GM21717 (cell line): ENCODE results near the gene ECHDC1.
"Not testable (repeated sequence)": the region's sequence is repeated elsewhere in the genome, so short reads cannot be mapped to it uniquely, and the experiment has no call there.

Experiments
- ATAC-seq: cut with Tn5 transposase; IDR thresholded peaks from one replicate; pipeline ENCODE4 v1.9.1; 2021; ENCODE audit warnings: mild to moderate bottlenecking, moderate library complexity; ENCODE audit not compliant: unreplicated experiment

The ECHDC1 gene

DNA sequence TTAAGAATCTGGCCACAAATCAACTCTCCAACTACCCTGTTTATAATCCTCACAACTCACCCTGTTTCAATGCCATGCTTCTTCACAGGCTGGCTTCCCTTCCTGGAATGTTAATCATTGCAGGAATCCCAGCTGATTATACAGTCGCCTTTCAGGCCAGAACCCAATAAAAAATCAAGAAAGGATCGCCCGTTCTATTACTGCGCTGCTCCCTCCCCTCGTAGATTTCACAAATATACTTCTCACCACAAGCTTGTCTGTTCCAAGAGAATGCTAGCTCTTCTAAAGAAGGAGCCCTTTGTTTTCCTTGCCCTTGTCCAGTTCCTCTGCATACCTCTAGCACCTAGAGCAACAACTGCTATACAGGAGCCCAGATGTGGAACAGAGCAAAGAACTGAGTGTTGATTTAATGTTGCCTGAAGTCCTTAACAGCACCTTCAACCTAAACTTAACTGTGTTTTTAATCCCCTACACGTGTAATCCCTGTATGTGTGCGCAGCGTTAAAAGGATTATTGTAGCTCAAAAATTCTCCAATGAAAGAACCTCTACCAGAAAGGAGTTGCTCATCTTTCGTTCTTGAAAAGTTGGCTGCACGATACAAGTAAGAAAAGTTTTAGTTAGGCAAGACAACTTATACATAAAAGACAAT is 988 bp downstream of the ECHDC1 start:
- ATAC-seq: no peak

DNA sequence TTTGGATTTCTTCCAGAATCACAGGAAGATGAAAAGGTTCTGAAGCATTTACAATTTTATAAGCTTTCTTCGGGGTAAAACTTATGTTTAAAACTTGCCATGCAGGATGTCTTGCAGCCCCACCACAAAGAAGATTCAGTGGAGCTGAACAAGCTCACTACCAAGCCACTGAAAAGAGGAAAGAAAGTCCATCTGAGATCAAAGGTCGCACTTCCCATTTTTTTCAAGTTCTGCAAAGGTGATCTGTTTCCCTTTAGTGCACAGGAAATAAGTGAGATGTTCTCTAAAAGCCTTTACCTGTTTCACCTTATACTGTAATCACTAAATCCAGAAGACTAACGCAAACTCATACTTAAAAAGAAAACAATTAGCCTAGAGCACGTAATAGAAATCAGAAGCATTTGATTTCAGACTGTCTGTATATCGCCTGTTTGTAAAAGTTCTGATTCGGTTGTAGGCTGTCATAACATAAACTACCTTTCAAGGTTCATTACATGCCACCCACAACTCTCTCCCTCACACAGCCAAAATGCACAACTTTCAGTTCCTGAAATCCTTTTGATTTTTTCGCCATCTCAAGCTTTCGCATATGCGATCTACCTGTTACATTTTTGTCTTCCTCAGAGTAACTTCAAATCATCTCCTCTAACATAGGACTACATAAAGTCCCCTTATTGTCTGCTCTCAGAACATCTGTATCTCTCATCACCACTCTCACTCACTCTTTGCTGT is 1.8 kb downstream of the ECHDC1 start:
- ATAC-seq: peak; percentile 43

DNA sequence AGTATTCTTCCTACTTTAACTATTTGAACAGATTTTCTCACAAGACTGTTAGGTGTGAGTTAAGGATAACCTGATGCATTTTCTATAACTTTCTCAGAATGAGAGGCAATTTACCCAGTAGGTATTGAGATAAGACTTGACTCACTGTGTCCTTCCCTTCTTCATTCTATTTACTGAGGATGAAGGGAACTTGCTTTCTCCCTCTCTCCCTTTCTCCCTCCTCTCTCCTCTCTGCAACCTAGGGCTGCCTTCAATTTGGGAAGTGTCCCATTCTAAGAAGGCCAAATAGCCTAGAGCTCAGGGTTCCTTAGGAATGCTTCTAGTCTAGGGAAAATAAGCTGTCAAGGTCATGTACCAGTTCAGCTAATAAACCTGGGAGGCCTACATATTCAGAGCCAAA is 3.2 kb downstream of the ECHDC1 start:
- ATAC-seq: no peak

DNA sequence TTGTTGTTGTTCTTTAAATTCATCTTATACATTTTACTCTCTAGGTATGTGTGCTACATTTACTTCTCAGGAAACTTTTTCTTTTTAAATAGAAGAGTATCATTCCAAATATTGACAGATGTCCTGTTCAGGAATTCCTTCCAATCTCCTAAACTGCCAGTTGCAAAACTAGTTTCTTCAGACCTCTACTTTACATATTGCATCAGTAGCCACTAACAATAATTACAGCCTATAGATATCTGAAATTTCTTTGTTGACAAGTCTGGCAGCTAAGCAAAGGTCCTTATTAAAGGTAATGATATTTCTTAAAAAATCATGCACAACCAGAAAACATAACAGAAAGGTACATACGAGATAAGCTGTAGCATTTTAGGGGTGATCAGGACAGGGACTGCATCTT is 4.5 kb downstream of the ECHDC1 start:
- no peak for ATAC-seq

DNA sequence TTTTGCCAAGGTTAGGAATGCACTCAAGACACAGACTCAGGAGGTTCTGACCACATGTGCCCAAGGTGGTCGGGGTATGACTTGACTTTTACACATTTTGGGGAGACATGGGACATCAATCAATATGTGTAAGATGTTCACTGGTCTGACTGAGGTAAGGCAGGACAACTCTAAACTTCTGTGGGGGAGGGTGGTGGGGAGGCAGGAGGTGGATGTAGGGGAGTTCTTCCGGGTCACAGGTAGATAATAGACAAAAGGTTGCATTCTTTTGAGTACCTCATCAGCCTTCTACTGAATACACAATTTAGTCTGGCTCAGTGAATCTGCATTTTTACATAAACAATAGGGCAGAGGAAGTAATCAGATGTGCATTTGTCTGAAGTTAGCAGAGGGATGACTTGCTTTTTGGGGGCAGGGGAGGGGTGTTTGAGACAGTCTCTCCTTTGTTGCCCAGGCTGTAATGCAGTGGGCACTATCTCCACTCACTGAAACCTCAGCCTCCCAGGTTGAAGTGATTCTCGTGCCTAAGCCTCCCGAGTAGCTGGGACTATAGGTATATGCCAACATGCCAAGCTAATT is 10.9 kb downstream of the ECHDC1 start:
- no peak for ATAC-seq

DNA sequence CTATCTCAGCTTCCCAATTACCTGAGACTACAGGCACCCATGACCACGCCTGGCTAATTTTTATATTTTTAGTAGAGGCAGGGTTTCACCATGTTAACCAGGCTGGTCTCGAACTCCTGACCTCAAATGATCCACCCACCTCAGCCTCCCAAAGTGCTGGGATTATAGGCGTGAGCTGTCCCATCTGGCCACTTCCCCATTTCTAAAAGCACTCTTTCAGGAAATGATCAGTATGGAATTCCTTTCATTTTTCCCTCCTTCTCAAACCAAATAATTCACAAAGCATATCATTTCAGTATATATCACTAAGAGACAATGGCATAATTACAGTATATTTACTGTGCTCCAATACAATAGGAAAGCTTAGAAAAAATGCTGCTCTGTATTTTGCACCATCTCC is 12.2 kb downstream of the ECHDC1 start:
- ATAC-seq: not testable (repeated sequence)

DNA sequence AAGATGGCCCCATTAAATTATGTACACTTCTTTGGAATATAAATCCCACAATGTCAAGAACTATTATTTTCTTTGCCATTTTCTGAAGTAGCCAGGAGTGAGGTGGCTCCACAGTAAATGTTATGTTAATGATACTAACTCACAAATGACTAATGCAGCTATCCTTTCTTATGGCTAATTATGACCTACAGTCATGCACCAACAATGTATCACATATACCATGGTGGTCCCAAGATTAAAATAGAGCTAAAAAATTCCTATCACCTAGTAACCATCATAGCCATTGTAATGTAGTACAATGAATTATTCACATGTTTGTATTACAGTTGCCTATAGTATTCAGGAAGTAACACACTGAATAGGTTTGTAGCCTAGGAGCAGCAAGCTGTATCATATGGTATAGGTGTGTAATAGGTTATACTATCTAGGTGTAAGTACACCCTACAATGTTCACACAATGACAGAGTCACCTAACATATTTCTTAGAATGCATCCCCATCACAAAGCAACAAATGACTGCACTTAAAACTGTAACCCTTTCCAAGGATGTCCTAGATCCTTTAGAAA is 15.3 kb downstream of the ECHDC1 start:
- ATAC-seq: no peak

DNA sequence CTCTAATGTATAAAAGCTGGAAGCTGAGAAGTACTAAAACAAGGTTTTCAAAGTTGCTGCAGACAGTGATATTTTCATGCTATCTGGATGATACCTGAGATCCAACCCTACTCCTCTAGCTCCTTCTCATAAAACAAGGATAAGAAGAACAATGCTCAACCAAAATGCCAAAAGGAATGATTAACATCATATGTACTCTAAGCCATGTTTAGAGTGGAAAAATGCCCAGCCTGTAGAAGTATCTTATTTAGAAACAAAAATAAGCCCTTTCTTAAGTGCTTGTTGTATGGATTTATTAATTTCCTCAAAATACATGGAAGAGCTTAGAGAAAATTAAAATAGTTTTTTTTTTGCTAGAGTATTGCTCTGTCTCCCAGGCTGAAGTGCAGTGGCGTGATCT is 23.7 kb downstream of the ECHDC1 start:
- ATAC-seq: no peak

DNA sequence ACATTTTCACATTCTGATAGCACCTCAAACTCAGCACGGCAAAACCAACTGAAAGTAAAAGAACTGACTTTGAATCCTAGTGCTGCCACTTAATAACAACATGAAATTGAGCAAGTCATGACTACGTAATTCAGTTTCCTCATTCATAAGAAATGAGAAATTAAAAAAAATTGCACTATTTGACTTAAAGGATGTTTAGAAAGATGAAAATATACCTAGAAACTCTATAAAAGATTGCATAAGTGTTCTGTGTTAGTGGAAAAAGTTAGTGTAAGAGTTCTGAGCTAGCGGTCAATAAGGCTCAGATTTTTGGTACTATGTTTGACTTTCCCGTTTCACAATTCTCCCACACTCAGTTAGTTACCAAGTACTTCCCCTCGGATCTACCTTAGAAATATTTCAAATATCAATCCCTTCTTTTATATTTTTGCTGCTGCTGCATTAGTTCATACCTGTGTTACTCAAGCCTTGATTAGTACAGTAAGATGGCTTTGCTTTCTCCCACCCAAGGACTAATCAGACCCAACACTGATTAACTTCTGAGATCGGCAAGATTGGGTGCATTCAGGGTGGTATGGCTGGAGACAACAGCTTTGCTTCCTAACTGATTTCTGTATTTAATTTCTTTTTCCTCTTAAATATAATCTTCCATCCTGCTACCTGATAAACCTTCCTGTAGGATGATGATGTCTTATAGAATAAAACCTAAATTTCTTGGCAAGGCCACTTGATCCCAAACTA is 25.9 kb downstream of the ECHDC1 start:
- no peak for ATAC-seq

DNA sequence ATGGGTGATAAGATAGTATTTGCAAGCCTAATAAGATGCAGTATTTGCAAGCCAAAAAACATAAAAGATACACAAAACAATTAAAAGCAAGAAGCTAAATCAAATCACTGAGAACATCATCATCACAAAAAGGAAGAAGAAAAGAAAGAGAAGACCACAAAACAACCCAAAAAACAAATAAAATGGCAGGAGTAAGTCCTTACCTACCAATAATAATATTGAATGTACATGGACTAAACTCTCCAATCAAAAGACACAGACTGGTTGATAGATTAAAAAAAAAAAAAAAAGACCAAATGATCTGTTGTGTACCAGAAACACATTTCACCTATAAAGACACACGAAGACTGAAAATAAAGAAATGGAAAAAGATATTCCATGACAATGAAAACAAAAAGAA is 37.7 kb downstream of the ECHDC1 start:
- ATAC-seq: no peak

DNA sequence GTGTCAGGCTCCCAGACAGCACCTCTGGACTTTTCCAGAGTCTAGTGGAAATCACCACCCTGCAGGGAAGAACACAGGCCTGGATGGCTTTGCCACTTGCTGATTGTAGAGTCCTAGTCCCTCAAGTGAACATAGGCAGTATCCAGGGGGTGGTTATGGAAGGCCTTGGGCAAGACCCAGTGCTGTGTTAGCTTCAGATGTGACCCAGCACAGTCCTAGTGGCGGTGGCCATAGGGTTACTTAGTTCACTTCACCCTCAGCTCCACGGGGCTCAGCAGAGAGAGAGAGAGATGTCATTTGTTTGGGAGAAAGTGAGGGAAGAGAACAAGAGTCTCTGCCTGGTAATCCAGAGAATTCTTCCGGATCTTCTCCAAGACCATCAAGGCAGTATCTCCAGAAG is 39.5 kb downstream of the ECHDC1 start:
- no peak for ATAC-seq

DNA sequence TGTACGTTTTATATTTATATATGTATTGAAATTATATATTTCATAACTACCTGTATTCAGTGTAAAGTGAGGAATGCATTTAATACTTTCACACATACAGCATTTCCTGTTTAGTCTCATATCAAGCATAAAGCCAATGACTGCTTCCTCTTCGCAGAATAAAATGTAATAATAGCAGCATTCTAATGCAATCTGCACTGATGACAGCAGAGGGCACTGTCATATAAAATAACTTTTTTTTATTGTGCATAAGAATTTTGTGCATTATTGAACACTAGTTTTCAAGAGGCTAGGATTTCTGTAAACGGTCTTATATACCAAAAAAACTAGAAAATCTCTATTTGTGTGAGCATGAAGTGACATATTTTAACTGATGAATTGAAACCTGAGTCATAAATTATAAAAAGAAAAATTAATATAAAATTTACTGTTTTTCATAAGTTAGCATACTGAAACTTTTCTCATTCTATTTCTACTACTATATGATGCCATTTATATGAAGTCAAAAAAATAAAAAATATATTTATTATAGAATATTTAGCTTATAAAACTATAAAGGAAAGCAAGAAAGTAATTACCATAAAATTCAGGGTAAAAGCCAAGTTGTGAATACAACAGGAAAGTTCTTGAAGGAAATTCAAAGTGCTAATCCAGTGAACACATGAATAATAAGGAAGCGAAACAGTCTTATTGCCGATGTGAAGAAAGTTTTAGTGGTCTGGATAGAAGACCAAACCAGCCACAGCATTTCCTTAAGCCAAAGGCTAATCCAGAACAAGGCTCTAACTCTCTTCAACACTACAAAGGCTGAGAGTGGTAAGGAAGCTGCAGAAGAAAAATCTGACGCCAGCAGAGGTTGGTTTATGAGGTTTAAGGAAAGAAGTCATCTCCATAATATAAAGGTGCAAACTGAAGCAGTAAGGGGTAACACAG is 40.4 kb downstream of the ECHDC1 start:
- ATAC-seq: peak; percentile 78

DNA sequence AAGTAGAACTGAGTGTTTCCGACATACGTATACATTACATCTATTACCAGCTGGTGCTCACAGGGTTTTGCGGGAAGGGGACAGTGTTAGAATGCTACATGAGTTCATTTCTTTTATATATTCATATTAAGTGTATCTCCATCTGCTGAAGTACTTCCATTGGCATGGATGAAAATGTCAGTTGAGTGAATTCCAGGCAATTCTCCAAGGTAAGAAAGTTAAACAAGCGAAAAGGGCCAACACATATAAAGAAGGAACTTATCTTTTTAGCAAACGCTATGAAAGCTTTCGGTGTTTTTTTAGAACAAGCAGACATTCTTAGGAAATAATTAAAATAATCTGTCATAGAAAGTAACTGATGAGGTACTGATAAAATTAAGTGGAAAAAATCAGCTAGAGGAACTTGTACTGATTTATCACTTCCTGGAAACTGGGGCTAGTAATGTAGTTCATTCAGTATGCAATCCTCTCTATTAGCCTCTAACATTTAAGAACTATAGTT is 42.2 kb downstream of the ECHDC1 start:
- no peak for ATAC-seq

DNA sequence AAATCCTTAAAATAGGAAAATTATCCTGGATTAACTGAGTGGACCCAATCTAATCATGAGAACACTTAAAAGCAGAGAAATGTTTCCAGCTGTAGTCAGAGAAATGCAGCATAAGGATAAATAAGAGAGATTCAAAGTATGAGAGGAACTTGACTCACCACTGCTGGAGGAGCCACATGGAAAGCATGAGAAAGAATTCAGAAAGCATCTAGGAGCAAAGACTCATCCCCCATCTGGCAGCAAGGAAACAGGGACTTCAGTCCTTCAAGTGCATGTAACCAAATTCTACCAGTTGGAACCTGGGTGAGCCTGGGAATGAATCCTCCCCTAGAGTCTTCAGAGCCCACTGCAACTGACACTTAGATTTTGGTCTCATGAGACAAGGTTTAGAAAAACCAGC is 43.0 kb downstream of the ECHDC1 start:
- ATAC-seq: no peak

DNA sequence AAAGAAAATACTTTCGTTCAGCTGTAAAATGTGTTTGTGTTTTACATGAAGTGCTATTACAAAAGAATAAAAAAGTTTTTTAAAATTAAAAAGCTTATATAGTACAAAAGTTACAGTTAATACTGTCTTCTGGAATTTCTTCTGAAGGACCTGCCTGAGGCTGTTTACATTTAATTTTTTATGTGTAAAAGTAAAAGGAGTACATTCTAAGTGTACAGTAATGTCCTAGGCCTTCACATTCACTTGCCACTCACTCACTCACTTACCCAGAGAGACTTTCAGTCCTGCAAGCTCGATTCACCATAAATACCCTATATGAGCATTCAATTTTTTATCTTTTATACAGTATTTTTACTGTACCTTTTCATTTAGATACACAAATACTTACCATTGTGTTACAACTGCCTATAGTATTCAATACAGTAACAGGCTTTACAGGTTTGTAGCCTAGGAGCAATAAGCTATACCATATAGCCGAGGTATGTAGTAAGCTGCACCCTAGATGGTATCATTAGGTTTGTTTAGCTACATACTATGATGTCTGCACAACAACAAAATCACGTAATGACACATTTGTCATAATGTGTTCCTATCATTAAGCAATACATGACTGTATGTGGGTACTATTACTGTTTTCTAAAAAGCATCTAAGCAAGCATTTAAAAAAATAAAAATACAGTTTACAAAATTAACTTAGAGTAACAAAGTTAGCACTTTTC is 43.7 kb downstream of the ECHDC1 start:
- no peak for ATAC-seq

DNA sequence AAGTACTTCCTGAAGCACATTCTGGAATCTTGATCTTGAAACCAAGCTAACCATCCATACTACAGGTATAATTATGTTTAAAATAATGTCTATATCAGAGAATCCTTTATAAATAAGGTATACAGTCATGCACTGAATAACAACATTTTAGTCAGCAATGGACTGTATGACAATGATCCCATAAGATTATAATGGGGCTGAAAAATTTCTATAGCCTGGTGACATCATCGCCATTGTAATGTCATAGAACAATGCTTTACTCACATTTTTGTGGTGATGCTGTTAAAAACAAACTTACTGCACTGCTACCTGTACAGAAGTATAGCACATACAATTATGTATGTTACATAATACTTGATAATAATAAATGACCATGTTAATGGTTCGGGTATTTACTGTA is 44.9 kb downstream of the ECHDC1 start:
- ATAC-seq: no peak

DNA sequence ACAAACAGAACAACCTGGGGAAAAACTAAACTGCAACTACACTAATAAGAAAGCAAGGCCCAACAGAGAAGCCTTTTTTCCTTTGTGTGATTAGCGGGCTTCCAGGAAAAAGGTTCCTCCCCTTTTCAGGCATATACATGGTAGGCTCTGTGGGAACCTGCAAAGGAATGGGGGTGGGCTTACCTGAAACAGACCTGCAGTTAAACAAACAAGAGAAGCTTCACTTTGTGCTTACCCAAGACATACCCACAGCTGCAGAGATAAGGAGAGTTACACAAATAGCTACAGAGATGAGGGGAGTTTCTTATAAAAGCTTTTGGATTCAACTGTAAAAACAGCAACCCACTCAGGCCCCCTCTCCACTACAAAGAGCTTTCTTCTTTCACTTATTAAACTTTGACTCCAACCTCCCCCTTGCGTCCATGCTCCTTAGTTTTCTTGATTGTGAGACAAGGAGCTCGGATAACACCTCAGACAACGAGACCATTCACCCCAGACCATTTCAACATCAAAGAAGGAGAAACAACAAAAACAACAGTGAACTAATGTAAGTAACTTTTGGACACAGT is 45.8 kb downstream of the ECHDC1 start:
- no peak for ATAC-seq

DNA sequence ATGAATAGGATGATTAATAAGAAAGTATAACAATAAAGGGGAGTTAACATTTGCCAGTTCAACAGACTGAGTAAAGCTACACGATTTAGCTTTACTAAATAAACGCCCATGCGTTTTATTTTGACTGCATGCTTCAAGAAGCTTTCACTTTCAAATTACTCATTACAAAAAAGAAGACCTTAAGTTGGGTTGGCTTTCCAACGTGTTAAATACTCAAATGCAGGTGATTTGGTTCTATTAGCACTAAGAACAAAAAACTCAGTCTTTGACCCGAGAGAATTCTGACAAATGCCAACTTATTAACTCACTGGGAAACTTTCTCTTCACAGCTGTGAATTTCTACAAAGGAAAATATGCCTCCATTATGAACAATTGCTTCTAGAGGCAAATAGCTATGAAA is 51.9 kb downstream of the ECHDC1 start:
- ATAC-seq: peak; percentile 79
